NCI-H345 treated with DMSO at 0.1 percent for 48 hours (cell line): Measurements from ENCODE around the gene CRIM1.

Source experiments
- DNase-seq: peaks from one replicate; lab custom pipeline; 2025; ENCODE audit not compliant: unreplicated experiment; lab: John Stamatoyannopoulos, UW

The CRIM1 gene

DNA sequence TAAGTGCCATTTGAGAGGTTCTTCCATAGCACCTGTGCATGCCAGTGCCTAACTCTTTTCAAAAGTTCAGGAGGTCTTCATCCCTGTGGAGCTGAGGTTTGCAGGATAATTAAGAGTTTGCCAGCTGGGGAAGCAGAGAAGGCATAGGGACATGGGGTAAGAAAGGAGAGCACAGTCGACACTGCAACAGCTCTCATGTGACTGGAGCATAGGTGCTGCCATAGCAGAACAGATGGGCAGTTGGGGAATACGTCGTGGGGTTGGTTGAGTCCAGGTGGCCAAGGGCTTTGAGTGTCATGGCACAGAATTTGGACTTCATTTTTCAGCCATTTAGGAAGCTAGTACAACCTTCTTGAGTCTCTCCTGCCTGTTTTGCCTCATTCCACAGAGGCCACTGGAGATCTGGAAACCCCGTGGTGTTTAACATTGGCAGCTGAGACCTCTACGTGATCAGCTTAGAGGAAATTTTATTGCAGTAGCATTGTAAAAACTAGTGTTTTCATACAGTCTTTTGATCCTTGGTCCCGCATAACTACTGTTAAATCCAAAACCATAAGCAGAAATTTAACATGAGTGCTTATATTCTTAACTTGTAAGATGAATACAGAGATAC is 65.1 kb downstream of the CRIM1 start:
- DNase-seq = no peak

DNA sequence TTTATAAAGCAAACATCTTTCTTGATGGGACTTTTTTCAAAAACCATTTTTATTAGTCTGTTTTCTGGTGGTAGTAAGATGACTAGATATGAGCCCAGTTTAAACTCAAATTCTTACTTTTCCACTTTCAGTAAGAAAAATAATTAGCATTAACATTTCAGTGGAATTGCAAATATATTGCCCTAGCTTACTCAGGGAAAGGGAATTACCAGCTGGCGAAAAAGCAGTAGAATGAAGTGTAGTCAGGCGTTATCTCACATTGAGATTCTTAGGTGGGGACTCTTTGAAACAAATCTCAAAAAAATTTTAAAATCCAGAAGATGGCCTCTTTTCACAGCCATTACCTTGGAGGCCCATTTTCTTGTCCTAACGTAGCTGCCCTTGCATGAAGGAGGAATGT is 65.8 kb downstream of the CRIM1 start:
- DNase-seq = no peak

DNA sequence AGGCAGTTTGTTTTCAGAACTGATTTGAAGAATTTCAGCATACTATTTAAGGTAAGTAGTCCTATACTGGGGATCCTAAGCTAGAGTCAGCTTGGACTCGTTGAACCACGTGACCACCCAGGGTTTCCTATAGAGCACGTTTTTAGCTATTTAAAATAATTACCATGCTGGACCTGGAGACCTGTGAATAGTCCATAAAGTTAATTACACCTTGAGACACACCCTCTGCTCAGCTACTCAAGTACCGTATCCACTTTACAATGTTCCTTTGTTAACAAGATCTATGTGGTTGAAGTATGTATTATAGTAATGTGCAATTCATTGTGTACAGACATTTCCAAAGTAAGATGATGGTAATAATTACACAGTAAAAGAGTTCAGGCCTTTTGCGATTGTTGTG is 67.6 kb downstream of the CRIM1 start:
- peak; percentile 22 for DNase-seq

DNA sequence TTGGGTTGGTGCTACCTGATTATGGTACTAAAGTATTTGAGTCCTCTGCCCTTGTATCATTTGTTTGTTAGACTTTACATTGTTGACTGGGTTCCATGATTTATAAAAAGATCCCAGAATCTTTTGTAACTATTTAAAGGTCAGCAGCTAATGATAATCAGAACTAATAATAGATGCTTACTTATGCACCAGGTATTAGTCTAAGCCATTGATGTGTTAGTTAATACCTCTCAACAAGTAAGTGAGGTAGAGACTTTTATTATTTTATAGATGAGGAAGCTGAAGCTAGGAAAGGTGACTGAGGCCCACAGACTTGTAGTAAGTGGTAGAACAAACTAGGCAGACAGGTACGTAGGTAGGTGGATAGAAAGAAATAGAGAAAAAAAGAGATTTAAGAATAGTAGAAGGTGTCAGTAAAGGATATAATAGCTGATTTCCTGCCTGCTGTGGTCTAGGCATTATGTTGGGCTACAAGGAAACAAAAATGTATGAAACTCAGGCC is 68.1 kb downstream of the CRIM1 start:
- DNase-seq = no peak

DNA sequence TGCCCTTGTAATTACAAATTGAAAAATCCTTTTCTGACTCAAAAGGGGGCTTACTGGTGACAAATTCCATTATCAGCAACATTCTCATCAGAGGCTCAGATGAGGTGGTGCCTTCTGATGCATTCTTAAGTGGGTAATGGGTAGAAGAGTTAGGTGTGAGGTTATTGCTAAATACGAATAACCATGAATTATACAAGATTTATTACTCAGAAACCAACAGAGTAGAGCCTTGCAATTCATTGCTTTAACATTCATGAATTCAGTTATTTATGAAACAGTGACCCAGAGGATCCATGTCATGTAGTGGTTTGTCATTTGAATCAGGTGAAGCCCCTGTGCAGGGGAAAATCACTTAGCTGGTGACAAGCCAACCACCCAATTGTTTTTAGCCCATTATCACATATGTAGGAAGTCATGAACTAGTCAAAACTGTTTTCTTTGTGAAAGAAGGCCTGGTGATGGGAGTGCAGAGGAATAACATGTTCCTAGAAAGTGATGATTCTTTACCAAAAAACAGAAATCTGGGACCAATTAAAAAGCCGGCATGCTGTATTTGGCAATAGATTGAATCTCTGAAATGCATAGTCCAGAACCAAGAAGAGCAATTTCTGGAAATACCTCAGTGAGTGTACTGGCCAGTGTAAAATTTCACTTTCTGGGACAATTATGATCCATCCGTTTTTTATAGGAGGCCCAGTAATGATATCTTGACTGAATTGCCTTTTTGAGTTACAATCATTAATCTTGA is 70.2 kb downstream of the CRIM1 start:
- no peak for DNase-seq

DNA sequence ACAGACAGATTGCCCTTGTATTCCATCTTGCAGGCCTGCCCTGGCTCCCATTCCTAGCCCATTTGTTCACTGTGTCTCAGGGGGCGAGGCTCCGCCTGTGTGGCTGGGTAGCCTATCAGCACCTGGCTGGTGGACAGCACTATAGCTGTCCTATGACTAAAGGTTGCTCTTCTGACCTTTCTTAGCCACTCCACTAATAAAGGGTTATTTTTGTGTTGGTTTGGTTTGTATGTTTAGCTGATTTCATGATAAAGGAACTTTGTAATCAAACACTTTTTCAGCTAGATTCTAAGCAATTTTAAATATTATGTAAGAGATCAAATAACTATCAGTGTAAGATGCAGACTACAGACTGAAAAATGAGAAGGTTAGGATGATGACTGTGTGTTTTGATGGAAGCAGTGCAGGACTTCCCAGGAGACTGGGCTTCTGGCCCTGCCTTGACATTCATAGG is 72.2 kb downstream of the CRIM1 start:
- no peak for DNase-seq

DNA sequence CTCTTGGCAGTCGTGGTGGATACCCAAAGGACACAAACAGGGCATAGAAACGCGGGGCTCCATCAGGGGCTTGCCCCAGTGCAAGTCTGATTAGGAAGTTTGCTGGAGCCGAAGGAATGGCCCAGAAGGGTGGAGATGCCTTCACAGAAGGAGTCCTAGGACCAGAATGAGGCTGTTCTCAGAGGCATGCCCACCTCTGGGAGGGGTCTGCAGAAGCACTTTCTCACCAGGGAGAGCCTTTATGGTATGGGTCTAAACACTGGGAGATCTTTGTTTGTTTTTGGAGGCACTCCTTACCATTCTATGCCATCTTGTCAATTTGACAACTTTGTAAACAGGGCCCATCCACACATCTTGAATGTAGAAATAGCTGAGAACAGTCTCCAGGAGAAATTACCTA is 75.0 kb downstream of the CRIM1 start:
- DNase-seq = no peak

DNA sequence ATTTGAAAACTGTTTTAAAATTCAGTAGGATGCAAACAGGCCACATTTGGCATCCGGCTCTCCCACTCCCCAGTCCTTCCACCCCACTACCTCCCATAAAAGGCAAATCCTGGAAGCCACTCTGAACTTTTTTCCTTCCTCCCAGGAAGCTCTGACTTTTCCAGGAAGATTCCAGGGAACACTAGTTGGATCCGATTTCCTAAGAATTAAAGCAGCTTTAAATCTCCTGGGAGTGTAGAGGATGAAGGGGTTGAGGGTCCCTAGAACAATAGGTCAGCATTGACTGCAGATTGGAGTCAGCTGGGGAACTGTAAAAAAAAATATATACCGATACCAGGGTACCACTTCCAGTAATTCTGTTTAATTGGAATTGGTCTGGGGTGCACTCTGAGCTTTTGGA is 76.9 kb downstream of the CRIM1 start:
- no peak for DNase-seq

DNA sequence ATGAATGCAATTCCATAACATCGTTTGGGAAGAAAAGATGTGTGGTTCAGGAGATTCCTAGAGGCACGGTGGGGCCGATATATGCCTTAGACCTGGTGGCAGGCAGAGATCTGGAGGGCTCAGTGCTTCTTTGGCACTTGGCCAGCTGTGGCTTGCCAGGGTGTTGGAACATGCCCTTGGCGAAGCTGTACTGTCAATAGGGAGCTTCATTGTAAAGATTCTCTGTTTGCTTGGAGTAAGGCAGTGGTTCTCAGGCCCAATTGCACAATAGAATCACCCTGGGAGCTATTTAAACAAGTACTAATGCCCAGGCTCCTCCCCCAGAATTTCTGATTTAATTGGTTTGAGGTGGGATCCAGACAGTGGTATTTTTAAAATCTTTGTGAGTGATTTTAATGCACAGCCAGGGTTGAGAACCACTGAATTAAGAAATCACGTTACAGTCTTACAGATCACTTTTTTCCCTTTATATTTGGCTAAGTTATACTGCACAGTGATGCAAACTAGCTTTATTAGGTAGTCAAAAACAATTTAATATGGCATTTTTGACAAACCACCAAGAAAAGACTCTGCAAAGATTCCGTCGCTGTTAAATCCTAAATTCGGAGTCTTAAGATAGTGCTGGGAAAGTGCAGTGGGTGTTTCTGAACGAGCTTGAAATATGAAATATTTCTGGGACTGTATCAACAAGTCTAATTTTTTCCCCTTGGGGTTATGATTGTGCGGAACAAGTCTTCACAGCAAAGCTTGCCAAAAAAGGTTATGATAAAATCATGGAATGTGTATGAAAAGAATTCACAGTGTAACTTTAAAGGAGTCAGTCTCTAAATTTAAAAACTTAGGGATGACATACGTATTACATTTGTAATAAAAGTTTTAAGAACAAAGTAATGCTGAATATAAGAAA is 78.0 kb downstream of the CRIM1 start:
- DNase-seq = peak; percentile 25

DNA sequence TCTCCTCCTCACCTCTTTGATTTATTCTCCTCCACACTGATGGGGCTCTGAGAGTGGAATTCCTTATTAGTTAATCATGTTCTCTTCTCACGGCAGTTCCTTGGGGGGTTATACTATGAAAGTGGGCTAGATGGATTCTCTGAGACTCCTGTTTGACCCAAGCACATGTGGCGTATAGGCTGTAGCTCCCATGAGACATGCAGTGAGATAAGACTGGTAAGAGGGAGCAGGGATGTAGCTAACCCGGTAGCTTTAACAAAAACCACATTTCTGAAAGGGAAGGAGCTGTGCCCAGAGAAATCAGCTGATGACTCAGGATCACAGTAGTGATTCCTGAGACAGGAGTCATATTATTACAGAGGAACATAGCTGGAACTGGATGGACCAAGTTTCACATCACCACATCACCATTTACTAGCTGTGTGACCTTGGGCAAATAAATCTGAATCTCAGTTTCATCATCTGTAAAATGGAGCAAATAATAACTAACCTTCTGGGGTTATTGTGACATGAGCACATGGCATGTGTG is 82.9 kb downstream of the CRIM1 start:
- no peak for DNase-seq

DNA sequence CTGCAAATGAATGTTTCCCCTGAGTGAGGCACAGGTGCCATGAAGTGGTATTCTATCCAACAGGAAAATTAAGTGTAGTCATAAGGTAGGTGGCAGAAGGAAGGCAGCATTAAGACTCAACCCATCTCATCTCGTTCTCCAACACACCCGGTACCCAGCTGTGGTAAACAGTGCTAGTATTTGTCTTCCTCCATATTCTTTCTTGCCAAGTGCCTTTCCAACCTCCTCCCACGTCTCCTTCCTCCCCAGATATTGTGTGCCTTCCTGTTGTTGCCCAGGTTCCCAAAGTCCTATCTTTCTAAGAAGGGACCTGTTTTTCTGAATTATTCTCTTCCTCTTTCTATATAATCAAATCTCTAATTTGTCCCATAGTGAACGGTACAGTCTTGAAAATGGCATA is 83.5 kb downstream of the CRIM1 start:
- DNase-seq = no peak

DNA sequence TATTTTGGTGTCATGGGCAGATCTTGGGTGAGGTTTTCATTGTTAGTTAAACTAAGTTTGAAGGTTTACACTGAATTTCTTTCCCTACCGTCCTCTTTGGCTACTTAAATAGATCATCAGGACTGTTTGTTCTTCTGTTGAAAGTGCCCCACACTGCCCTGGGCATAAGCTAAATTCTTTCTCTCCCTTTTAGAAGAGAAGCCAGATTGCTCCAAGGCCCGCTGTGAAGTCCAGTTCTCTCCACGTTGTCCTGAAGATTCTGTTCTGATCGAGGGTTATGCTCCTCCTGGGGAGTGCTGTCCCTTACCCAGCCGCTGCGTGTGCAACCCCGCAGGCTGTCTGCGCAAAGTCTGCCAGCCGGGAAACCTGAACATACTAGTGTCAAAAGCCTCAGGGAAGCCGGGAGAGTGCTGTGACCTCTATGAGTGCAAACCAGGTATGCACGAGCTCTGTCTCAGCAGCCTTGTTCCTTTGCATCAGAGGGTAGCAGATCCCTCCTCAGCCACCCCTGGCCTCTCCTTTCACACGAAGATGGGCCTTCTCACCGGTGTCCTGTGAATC is 85.6 kb downstream of the CRIM1 start:
- DNase-seq = no peak

DNA sequence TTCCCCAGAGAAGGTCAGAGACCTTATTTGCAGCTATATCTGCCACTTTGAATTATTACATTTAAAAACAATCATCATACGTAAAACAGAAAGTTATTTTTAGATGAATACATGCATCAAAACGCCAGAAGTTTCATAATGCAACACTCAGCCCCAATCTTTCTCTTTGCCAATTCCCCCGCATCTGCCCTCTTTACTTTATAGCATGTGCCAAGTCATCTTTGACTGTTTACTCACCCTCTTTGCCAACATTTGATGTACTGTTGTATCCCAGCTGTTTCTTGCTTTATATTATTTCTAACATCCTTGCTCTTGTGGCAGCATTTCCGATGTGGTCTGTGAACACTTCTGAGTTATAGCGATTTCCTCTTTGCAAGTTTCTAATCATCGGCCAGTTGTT is 86.2 kb downstream of the CRIM1 start:
- DNase-seq = no peak

DNA sequence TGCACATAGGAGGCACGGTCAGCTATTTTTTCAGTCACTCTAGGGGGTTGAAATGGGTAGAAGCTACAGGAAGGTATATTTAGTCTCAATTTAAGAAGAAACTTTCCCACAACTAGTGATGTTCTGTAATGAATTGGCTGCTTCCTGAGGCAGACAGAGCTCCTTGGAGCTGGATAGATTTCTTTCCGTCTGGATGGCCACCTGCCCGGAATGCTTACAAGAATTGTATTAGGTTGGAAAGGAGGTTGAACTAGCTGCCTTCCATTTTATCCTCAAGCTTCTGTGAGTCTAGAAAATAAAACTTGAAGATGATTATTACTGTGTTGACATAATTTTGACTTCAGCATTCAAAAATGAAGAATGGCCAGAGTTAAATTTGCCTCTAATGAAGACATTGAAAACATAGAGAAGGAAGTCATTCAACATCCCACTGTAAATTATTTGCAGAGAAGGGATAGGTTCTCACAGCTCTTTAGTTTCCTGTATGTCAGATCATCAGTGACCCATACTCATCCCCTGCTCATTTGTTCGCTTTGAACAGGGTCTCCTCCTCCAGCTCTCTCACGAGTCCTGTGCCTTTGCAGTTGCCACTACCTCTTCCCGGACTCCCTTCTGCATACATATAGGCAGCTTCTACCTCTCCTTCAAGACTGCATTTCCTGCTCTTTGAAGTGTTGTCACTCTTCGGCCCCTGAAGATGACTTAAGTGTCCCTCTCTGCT is 88.8 kb downstream of the CRIM1 start:
- DNase-seq = no peak

DNA sequence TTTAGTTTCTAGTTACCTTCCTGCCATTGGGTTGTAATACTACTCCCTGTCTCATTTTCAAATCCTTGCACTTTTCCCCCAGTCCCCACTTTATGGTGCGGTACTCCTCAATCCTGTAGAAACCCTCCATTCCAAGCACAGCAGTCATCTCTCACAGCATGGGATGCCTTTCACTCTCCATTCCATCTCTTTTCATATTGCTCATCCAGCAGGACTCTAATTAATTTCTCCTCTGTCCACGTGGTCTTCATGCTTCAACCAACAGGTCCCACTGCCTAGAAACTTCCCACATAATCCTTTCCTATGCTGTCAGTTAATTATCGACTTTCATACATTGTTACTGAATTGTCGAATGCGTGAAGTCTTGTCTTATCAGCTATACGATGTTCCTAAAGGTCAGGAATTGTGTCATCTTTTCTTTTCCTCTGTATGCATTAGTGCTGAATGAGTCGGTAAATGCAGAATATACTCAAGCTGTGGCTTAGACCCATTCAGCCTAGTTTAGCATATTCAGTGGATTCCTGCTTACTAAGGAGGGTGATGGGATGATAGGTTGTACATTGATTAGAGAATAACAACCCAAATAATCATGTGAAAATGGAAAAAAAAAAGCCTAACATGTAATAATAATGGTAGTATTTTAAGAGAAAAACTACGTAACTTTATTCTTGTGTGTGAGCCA is 89.7 kb downstream of the CRIM1 start:
- no peak for DNase-seq

DNA sequence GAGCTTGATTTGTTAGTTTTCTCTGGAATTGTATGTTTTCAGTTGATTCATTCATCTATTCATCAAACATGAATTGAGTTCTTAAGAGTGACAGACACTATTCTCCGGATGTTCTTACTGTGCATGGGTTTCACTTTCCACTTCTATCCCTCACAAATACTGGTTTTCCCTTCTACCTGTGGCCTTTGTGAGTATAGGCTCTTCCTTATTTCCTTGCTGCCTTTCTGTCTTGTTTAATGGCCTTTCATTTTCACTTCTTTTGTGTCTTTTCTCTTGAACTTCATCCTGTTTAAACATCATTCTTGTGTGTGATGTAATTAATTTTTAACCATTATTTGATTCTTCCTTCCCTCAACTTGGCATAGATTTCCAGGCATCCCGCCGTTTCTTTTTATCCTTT is 90.7 kb downstream of the CRIM1 start:
- DNase-seq = no peak

DNA sequence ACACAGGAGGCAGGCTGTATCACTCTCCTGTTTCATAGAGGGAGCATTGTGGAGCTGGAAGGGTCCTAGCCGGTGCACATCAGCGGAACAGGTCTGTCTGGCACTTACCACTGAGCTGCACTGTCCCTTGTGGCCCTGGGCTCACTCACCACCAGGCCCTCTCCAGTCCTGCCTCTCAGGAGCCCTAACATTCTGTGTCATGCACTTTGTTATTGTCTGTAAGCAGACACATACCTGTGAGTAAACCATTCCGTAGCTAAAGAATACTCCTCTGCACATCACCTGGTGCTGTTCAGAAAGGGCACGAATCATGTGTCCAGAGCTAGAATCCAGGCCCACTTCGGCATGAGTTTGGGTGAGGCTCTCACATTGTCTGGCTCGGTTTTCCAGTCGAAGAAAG is 93.6 kb downstream of the CRIM1 start:
- no peak for DNase-seq

DNA sequence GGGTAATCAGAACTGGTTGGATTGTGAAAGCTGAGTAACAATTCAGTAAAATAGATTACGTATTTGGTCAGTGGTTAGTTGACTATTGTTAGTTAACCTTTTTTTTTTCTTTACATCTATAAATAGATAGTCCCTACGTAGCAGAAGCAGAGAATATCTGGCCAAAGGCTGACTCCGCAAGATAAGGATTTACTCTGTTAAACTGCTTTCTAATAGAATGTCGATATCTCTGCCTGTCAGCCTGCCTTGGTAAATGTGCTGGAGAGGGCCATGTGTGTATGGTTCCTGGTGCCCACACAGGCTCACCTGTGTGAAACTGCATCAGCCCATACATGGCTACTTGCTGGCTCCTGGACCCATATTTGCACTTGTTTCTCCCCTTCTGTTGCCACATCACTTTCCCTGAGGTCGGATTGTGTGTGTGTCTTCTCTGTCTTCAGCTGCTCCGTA is 94.4 kb downstream of the CRIM1 start:
- no peak for DNase-seq

DNA sequence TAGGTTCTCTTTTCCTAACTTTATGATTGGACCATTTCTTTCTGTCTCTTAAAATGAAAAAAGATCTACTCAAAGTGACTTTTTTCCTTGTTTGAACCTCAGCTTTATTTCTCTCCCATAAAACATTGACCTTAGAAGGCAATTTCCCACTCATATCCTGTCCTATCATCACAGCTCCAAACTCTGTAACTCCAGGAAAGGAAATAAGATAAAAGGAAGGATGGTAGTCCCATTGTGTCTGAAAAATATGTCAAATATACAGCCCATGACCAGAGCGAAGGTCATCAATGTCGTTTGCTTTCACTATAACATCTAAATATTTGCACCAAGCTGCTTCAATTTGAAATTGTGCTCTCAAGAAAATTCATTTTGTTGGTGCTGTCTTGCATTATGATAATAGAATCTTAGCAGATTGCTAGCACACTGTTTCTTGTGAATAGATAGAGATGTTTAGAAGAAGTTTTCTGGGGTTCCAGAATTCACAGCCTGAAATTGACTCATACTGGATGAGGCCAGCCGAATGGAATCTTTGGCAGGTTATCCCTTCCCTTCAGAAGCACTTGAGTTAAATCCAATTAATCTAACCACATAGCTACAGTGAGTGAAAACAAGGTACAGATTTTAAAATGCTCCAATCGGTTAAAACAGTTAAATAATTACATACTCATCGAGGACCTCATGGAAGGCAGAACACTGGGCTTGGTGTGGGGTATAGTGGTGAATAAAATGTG is 95.1 kb downstream of the CRIM1 start:
- no peak for DNase-seq
